SK-N-MC (cell line): ENCODE data around the gene PDE4C.

Experiments used
- EZH2 ChIP-seq: fragments of 200-600 bp; sonication (generic); IDR thresholded peaks from one replicate; pipeline ENCODE4 v1.6.1; 2017; ENCODE audit warnings: antibody characterized with exemption
- POLR2AphosphoS5 ChIP-seq: IDR thresholded peaks from 2 replicates; pipeline ENCODE4 v1.6.1; 2012; ENCODE audit warnings: mild to moderate bottlenecking, low read depth, low read length, borderline replicate concordance

- TF ChIP-seq POLR2AphosphoS5 (no peak), EZH2 (no peak)
Observed at GRCh38 chr19:18190278-18190677, 36.0 kb downstream of the PDE4C start.
